CD4-positive, alpha-beta T cell treated with Interferon alpha-2 for 1 hour (primary cell): ENCODE measurements around the gene RENBP.

Experiments used
- DNase-seq, 2 donors: peaks; one replicate each; pipeline ENCODE4 v3.0.0-alpha.2; 2020 to 2022

Gene RENBP

GRCh38 chrX:153944140-153944799 lies at the start of gene RENBP:
Gene RENBP (minus strand): TSS chrX:153944643. CDS start chrX:153944610, 33 bp downstream.
- peak; percentile 43 to 48 for DNase-seq

GRCh38 chrX:153993978-153994377 lies 49.5 kb upstream of the RENBP start:
- no peak for DNase-seq

DNA sequence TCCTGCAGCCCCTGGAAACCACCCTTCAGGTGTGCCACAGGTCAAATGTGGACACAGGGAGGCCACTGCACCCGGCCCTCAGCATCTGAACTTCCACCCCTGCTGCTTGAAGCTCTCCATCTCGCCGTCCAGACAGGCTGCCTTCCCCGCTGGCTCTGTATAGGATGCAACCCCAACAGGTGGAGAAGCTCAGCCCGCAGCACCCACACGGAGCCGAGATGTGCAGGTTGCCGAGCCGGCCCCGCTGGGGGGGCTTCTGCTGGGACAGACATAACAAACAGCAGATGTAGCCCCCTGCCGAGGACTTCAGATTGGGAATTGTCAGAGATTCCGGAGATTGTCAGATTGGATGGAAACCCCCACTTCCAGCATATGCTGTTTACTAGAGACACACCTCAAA lies 48.6 kb upstream of the RENBP start:
- DNase-seq: no peak

- no peak for DNase-seq
These were observed 47.7 kb upstream of the RENBP start for GRCh38 chrX:153992180-153992579.

GRCh38 chrX:153991013-153991580 lies 46.7 kb upstream of the RENBP start:
- DNase-seq: no peak

DNA sequence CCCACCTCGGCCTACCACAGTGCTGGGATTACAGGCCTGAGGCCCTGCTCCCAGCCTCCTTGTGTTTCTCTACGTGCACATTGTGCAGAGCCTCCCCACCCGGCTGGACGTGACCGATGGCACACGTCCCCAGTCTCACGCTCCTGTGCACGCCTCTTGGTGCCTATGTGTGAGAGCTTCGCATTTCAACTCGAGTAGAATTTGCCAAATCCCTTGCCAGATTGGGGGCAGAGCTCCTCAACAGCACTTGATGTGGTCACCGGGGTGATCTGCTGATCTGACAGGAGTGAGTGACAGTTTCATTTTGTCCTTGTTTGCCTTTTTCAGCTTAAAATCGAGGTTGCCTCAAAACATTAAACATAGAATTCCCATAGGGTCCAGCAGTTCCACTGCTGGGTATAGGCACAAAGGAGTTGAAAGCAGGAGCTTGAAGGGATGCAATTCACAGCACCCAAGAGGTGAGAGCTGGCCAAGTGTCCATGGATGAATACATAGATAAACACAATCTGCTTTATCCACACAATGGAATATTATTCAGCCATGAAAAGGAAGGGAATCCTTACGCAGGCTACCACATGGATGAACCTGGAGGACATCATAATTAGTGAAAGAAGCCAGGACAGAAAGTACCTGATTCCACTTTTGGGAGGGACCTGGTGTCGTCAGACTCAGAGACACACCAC lies 45.7 kb upstream of the RENBP start:
- no peak for DNase-seq

DNA sequence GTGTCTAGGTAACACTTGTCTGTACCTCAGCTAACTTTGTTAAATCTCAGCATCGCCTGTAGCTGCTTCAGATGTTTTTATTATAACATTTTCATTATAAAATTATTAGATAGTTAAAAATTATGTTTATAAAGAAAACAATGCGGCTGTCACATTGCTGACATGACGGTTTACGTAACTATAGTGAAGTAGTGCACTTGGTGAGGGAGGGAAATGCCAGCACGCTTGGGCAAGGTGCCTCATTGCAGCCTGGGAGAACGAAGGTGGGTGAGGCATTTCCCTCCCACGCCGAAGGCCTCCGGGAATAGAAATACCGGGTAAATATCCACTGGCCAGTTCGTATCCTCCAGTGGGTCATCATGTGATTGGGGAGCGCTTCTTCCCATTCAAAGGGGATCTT lies 44.0 kb upstream of the RENBP start:
- no peak for DNase-seq

DNA sequence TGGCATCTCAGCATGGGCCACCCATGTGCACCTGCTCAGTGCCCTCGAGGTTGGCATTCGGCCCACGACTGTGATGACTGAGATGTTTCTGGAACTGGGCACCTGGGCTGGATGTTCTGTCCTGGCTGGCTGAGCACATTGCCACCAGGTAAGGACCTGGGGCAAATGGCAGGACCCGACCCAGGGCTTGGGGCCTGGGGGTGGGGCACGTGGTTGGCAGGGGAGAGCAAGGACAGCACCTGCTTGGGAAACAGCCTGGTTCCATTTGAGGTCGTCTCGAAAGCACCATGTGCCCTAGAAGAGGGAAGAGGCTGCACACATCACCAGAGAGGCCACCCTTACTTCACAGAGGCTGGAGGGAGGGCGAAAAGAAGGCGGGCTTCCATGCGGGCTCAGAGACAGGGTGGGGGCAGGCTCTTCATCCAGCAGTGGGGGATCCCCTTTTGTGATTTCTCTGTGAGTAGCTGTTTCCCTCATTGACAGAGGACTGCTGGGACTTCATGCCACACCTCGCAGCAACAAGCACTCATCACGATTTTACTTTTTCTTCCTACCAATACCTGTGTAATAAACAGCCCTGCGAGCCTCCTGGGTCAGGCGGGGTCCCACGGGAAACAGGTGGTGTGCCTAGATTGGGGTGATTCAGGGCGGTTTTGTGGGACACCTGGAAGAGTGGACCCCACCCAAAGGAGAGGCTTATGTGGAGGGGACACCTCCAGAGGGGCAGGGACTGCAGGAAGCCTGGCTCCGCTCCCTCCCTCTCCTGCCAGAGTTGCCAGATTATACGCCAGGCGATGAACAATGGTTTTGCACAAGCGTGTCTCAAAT lies 40.1 kb upstream of the RENBP start:
- DNase-seq: peak; percentile 39 to 72

GRCh38 chrX:153983321-153983801 lies 38.9 kb upstream of the RENBP start:
- peak in 1 of 2 donors; percentile 35 for DNase-seq

DNA sequence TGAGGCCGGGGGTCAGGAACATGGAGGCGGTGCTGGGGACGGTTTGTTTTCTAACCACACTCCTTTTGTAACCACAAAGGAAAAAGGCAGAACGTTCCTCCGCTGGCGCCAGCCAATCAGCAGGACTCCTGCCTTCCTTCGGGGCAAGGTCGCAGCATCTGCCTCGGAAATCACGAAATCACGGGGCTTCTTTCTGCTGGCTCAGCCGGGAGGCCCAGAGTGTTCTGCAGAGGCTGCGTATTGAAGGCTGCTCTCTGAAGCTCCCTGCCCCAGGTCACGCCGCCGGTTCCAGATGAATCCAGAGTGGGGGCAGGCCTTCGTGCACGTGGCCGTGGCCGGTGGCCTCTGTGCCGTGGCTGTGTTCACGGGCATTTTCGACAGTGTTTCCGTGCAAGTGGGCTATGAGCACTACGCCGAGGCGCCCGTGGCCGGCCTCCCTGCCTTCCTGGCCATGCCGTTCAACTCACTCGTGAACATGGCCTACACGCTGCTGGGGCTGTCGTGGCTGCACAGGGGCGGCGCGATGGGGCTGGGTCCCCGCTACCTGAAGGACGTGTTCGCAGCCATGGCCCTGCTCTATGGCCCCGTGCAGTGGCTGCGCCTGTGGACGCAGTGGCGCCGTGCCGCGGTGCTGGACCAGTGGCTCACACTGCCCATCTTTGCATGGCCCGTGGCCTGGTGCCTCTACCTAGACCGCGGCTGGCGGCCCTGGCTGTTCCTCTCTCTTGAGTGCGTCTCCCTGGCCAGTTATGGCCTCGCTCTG lies 37.5 kb upstream of the RENBP start:
- peak; percentile 72 to 82 for DNase-seq

- DNase-seq: no peak
These were observed 36.8 kb upstream of the RENBP start for GRCh38 chrX:153981231-153981630.

- peak; percentile 47 to 71 for DNase-seq
These were observed 36.0 kb upstream of the RENBP start for GRCh38 chrX:153980394-153980793.

DNA sequence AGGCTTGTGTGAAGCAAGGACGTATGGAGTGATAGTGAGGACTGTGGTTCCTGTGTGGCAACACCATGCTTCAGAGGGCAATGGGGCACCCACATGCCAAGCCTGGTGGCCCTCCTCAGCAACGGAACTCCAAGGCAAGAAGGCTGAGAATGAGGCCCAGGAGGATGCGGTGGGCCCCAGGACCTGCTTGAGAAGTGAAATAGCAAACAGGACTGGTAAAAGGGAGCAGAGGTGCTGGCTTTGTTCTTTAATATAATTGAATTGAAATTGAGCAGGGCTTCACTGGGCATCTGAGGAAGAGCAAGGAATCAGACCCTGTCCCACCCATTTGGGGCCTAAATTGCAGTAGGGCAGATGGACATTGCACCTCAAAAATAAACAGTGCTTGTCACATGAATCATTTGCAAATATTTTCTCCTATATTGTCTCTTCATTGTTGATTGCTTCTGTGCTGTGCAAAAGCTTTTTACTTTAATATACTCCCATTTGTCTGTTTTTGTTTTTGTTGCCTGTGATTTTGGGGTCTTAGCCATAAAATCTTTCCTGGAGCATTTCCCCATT lies 30.4 kb upstream of the RENBP start:
- no peak for DNase-seq

DNA sequence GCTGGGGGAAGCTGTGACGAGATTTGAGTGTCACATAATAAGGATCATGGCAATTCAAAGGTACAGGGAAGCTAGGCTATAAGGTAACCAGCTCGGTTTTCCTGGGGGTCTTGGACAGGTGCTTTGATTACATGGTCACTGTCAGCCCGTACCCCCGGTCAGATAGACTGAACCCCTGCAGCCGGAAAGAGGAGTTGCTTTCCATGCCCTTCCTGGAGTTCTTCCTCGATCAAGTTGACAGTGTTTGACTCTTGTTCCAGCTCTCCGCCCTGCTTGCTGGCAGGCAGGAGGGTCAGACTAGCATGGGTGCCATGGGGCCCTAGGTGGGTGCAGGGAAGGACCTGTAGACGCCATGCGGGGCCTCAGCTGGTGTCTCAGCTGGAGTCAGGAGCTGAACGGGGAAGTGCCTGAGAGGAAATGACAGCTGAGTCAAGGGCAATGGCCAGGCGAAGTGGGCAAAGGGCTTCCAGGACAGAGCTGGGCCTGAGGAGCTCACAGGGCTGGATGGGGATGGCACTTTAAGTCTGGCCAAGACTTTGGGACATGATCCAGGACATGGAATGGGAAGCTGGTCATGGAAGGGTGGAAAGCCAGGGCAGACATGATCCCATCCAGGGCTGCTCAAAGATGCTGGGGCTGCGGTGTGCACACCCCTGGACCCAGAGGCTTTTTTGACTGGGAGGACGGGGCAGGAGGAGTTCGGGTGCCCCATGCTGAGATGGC lies 29.7 kb upstream of the RENBP start:
- DNase-seq: no peak

DNA sequence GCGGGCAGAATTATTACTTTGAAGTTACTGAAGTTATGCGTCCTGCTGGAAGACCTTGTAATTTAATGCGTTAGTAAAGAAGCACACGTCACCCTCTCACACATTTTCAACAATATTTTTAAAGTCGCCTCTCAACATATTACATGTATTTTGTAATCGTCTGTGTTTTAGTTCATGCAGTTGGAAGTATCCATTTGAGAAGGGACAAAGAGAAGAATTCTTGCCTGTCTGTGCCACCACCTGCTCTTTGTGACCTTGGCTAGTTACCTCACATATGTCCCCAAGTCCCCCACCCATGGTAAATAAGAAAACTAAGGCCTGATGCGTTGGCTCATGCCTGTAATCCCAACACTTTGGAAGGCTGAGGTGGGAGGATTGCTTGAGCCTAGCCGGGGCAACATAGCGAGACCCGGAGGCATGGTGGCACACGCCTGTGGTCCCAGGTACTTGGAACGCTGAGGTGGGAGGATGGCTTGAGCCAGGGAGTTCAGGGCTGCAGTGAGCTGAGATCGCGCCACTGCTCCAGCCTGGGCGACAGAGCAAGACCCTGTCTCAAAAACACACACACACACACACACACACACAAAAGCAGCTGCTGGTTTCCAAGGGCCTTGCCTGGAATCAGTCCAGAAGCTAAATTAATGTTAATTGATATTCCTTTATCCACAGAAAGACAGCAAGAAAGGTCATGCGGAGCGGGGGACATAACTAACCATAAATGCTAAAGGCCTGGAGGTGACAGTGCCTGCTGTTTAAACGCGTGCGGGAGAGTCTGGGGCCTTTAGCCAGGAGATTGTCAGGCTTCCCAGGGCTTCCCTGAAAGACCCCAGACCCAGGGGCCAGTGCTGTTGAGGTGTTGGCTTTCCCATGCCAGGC lies 28.9 kb upstream of the RENBP start:
- DNase-seq: no peak

GRCh38 chrX:153972368-153973126 lies 28.1 kb upstream of the RENBP start, which contains the start of gene TMEM187:
Gene TMEM187 (plus strand): TSS chrX:153972754. CDS start chrX:153982063, 9,309 bp downstream.
- DNase-seq: peak; percentile 90 to 92

DNA sequence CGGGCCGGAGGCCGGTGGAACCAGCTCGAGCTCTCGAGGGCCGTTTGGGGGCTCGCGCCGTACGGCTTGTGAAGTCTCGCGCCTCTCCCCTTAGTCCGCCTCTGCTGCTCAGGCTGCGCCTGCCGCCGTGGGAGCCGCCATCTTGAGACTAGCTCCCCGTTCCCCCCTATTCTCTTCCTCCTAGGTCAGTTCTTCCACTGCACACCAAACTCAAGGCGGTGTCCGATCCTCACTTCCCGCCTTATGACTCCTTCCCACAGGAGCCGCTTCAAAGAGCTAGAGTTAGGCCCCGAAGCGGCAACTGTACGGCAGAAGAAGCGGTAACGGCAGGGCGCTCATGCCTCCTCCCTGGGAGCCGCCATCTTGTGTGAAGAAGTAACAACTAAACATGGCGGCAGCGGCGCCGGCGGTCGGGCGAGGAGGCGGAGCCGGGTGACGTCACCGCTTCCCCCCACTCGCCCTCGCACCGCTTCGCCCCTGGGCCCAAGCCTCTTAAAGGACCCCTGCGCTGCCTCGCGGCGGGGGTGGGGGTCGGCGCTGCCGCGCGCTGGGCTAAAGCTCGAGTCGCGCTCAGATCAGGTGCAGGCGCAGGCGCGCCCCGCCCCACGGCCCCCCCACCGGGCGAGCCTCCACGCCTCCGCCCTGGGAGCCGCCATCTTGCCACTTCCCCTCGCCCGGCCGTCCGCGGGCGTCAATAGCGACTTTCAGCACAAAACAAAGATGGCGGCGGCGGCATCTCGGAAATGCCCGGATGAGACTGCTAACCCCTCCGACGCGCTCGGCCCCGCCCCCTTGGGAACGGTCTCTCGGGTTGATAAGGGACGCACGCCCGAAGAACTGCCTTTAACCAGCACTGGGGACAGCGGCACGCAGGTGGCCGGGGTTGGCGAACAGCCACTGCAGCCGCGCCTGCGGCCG lies 27.3 kb upstream of the RENBP start, which contains the start of gene HCFC1:
Gene HCFC1 (minus strand): TSS at position 369 of the 918 bp plus-strand sequence. CDS start 978 bp downstream, outside the sequence.
- DNase-seq: peak; percentile 93 to 94

DNA sequence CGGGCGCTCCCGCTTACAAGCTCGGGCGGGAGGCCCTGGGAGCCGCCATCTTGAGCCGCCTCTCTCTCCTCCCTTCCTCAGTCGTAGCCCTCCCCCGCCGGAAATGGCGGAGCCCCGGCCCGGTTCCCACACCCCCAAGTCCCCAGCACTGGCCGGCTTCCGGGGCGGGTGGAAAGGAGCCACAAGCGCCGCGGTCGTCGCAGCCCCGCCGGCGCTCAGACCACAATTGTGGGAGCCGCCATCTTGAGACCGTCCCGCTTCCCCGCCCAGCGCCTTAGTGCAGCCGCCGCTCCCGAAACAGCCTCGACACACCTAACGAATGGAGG lies 26.6 kb upstream of the RENBP start:
- DNase-seq: peak; percentile 91 to 93
